ENCODE results near the gene ZNF200.

Gene ZNF200

GRCh38 chr16:3174618-3175148 is 60.3 kb downstream of the ZNF200 start:
- DNase-seq = no peak

GRCh38 chr16:3173892-3174617 is 60.9 kb downstream of the ZNF200 start:
- no peak for DNase-seq

Measured in inflammatory macrophage treated with lipopolysaccharide for 1 hour (primary cell).